Mucosa of descending colon (tissue), 3 donors: ENCODE measurements around the gene BBOX1. TPM values are rescaled to one million over a fixed set of nuclear protein-coding genes. Genes with fewer than 3 reads are reported as not detected.
A peak's percentile ranks its signal among the peaks of the same experiment; 100 is the strongest.

Experiments
- ATAC-seq: fragments of 200-7000 bp; cut with Tn5 transposase; one replicate; pipeline ENCODE4 v1.9.1; 2020; ENCODE audit warnings: mild to moderate bottlenecking, moderate library complexity
- DNase-seq, 3 donors: peaks; one replicate each; pipeline ENCODE4 v3.0.0-alpha.2; 2020
- H3K36me3 ChIP-seq: fragments of 200-600 bp; one replicate; pipeline ENCODE4 v1.8.0; 2021; ENCODE audit warnings: low read depth, mild to moderate bottlenecking
- H3K4me1 ChIP-seq: fragments of 200-600 bp; one replicate; pipeline ENCODE4 v1.8.0; 2021; ENCODE audit warnings: low read depth, mild to moderate bottlenecking
- H3K4me3 ChIP-seq: fragments of 200-600 bp; one replicate; pipeline ENCODE4 v1.8.0; 2021; ENCODE audit warnings: mild to moderate bottlenecking
- H3K9me3 ChIP-seq: fragments of 200-600 bp; one replicate; pipeline ENCODE4 v1.8.0; 2021; ENCODE audit warnings: mild to moderate bottlenecking
- intact Hi-C, 2 donors: fragments of 100-400 bp; cut with DNase I in 1 of 2; cut with micrococcal nuclease in 1 of 2; formaldehyde crosslinking; loops; one replicate each; pipeline versions ENCODE4 v1.11.0 to v1.11.1; 2022; cut with DNase I, micrococcal nuclease
- total RNA-seq, 3 donors: library from RNA; stranded (reverse); fragmentation: NEBNext Ultra II Directional in 2 of 3; extraction: Animal tissue kit (Norgen Biotek cat#: 25700) in 2 of 3; gene quantifications; one replicate each; pipeline versions ENCODE4 v1.2.1 to v1.2.4, GENCODE V29; 2021 to 2023
- TF ChIP-seq, protein P1 (sequence below): fragments of 200-600 bp; IDR thresholded peaks from one replicate; pipeline ENCODE4 v1.8.0; 2022; ENCODE audit warnings: antibody characterized with exemption, mild to moderate bottlenecking
- donor health status: DM: no; HTN: no; CAD: no; lungs with moderate emphysema.
- donor health status: DM: no; HTN: no; CAD: no.
- donor health status: DM: no; HTN: yes; CAD: no.

The BBOX1 gene
- total RNA-seq, 3 donors from 2014 or later = not detected

DNA sequence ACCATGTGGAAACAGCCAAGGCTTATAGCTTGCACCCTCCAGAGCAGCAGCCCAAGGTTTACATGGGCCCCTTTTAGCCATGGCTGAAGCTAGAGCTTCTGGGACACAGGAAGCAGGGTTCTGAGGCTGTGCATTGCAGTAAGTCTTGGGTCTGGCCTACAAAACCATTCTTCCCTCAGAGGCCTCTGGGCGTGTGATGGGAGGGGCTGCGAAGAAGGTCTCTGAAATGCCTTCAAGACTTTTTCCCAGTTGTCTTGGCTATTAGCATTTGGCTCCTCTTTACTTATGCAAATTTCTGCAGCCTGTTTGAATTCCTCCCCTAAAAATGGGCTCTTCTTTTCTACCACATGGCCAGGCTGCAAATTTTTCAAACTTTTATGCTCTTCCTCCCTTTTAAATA lies 109.5 kb downstream of the BBOX1 start:
- intact Hi-C loops = loop anchor here in 1 of 2 donors (10.0 kb wide), 1 partner anchor 395 kb away; no protein-coding TSS in a partner anchor
- ATAC-seq (no peak), DNase-seq (no peak)
- H3K9me3 ChIP-seq = no peaks in the 10 kb centered on the region
- TF ChIP-seq, protein P1, sequence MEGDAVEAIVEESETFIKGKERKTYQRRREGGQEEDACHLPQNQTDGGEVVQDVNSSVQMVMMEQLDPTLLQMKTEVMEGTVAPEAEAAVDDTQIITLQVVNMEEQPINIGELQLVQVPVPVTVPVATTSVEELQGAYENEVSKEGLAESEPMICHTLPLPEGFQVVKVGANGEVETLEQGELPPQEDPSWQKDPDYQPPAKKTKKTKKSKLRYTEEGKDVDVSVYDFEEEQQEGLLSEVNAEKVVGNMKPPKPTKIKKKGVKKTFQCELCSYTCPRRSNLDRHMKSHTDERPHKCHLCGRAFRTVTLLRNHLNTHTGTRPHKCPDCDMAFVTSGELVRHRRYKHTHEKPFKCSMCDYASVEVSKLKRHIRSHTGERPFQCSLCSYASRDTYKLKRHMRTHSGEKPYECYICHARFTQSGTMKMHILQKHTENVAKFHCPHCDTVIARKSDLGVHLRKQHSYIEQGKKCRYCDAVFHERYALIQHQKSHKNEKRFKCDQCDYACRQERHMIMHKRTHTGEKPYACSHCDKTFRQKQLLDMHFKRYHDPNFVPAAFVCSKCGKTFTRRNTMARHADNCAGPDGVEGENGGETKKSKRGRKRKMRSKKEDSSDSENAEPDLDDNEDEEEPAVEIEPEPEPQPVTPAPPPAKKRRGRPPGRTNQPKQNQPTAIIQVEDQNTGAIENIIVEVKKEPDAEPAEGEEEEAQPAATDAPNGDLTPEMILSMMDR = no peak
- H3K4me3 ChIP-seq = no peak overlapping the region
- H3K36me3 ChIP-seq = no peaks in the 10 kb centered on the region
- no peaks in the 10 kb centered on the region for H3K4me1 ChIP-seq

DNA sequence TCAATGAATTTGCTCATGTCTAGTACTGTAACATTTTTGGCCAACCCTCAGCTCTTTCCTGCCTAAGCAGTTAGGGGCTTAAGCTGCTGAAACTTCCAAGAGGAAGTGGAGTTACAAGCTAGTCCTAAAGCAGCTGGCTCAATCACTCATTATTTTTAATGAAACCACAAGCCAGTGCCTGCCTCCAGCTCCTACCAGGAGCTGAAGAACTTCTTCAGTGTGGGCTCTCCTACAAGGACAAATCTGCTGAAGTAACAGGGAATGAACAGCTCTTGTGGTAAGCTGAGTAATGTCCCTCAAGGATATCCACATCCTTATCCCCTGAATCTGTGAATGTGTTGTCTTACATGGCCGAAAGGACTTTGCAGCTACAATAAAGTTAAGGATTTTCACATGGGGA lies 112.5 kb downstream of the BBOX1 start:
- Histone ChIP-seq H3K4me1 (no peaks in the 10 kb centered on the region), H3K36me3 (no peaks in the 10 kb centered on the region), H3K4me3 (no peak overlapping the region), H3K9me3 (no peaks in the 10 kb centered on the region)
- TF ChIP-seq, protein P1 = no peak
- no peak for DNase-seq
- ATAC-seq = no peak
- intact Hi-C loops = loop anchor here in 1 of 2 donors (10.0 kb wide), 1 partner anchor 398 kb away; no protein-coding TSS in a partner anchor

DNA sequence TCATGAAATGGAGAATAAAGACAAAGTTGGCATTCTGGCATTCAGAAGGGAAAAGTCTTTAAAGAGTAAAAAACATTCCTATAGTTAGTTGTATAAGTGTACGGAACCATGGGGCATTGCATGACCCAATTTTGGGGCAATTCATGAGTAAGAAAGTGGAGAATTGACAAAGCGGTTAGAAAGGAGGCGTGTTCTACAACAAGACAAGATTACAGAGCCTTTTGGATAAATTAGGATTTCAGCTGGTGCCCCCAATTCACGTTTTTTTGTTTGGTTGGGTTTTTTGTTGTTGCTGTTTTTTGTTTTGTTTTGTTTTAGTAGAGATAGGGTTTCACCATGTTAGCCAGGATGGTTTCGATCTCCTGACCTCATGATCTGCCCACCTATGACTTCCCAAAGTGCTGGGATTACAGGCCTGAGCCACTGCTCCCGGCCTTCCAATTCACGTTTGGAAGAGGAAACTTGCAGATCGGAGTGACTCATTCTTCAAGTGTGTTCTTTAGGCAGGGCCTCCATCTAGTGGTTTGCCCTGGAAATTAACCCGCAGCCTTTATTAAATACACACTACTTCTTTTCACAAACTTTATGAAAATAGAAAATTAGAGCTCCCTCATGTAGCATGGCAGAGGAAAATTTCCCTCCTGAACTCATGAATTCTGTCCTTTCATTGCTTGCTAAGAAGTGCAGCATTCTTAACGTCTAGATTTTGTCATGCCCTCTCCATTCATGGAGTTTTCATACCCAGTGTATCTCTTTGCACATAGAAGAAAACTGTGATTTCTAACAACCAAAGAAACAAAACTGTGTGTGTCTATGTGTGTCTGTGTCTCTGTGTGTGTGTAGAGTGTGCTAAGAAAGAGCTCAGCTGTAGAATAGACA lies 118.1 kb downstream of the BBOX1 start:
- Histone ChIP-seq H3K36me3 (no peaks in the 10 kb centered on the region), H3K4me3 (no peak overlapping the region), H3K9me3 (no peaks in the 10 kb centered on the region), H3K4me1 (peaks cover 3% of the 10 kb centered on the region)
- intact Hi-C loops = loop anchor here in 1 of 2 donors (10.0 kb wide), 1 partner anchor 404 kb away; no protein-coding TSS in a partner anchor
- ATAC-seq = peak; percentile 83
- TF ChIP-seq, protein P1 = peak; percentile 52
- DNase-seq = peak in 1 of 3 donors; percentile 72

DNA sequence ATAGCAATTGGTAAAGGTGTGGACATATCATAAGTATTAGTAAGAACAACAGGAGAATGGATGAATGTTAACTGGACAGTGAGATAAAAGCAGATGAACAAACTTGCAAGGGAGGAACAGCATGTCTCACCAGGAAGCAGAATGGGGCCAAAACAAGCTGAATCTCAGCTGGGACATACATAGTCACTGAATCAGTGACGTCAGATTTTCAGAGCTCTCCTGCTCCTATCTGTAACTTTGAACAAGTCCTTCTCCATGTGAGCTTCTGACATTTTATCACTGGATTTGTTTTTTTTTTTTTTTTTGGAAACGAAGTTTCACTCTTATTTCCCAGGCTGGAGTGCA lies 118.7 kb downstream of the BBOX1 start:
- H3K9me3 ChIP-seq = no peaks in the 10 kb centered on the region
- TF ChIP-seq, protein P1 = no peak
- DNase-seq = no peak
- intact Hi-C loops = loop anchor here in 1 of 2 donors (10.0 kb wide), 1 partner anchor 405 kb away; no protein-coding TSS in a partner anchor
- no peak for ATAC-seq
- H3K4me3 ChIP-seq = no peak overlapping the region
- no peaks in the 10 kb centered on the region for H3K36me3 ChIP-seq
- H3K4me1 ChIP-seq = peaks cover 3% of the 10 kb centered on the region

DNA sequence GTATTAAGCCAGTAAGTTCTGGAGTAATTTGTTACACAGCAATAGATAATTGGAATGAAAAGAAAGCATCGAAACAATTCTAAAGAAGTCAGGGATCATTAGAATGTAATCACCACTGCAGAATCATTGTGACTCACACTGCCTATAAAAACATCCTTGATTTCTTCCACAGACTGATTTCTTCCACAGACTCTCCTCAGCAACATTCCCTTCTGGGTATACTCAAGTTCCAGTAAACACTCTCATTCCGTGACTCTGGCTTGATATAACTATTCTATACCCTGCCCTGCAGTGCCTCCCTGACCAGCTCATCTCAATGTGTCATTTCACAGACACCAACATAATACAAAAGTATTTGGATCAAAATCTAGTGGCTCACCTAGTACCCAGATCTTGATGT lies 120.5 kb downstream of the BBOX1 start:
- Histone ChIP-seq H3K36me3 (no peaks in the 10 kb centered on the region), H3K9me3 (no peaks in the 10 kb centered on the region), H3K4me1 (peaks cover 3% of the 10 kb centered on the region), H3K4me3 (no peak overlapping the region)
- intact Hi-C loops = loop anchor here in 1 of 2 donors (5.0 kb wide), 1 partner anchor 409 kb away; no protein-coding TSS in a partner anchor
- DNase-seq (no peak), ATAC-seq (no peak)
- TF ChIP-seq, protein P1 = no peak
